Measurements from ENCODE around the gene CTDSP1.

The CTDSP1 gene

GRCh38 chr2:218399391-218400166 is at the start of gene CTDSP1:
Gene CTDSP1 (plus strand): TSS chr2:218399868. CDS start chr2:218400091, 223 bp downstream.
- Mint-ChIP-seq H3K27ac (peak within 1 kb of the TSS; percentile 88), H3K9me3 (no peaks in the 10 kb centered on the region), H3K4me3 (peak within 1 kb of the TSS; percentile 99), H3K27me3 (peaks cover 9% of the 10 kb centered on the region), H3K4me1 (peaks cover 72% of the 10 kb centered on the region), H3K36me3 (peaks cover 31% of the 10 kb centered on the region)
- ATAC-seq = peak; percentile 77

- Mint-ChIP-seq H3K27me3 (no peaks in the 10 kb centered on the region), H3K27ac (no peak overlapping the region), H3K4me1 (peaks cover 7% of the 10 kb centered on the region), H3K9me3 (peaks cover 4% of the 10 kb centered on the region), H3K4me3 (no peak overlapping the region), H3K36me3 (no peaks in the 10 kb centered on the region)
- ATAC-seq = no peak
Observed at GRCh38 chr2:218354045-218354444, 45.6 kb upstream of the CTDSP1 start.

DNA sequence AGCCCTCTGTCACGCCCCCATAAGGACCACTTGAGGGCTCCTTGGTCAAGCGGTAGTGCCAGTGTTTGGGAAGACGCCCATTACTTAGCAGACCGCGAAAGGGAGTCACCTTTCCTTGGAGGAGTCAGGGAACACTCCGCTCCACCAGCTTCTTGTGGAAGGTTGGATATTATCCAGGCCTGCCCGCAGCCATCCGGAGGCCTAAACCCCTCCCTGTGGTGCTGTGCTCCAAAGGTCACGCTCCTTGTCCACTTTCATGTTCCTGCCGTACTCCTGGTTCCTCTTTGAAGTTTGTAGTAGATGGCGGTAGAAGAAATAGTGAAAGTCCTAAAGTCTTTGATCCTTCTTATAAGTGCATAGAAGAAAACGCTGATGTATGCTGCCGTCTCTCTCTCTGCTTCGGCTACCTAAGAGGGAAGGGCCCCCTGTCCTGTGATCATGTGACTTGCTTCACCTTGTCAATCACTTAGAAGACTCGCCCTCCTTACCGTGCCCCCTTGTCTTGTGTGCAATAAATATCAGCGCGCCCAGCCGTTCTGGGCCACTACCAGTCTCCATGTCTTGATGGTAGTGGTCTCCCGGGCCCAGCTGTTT is 44.7 kb upstream of the CTDSP1 start:
- H3K4me1 Mint-ChIP-seq = peaks cover 11% of the 10 kb centered on the region
- no peak overlapping the region for H3K4me3 Mint-ChIP-seq
- ATAC-seq = no peak
- no peaks in the 10 kb centered on the region for H3K36me3 Mint-ChIP-seq
- no peak overlapping the region for H3K27ac Mint-ChIP-seq
- H3K27me3 Mint-ChIP-seq = no peaks in the 10 kb centered on the region
- peaks cover 4% of the 10 kb centered on the region for H3K9me3 Mint-ChIP-seq

DNA sequence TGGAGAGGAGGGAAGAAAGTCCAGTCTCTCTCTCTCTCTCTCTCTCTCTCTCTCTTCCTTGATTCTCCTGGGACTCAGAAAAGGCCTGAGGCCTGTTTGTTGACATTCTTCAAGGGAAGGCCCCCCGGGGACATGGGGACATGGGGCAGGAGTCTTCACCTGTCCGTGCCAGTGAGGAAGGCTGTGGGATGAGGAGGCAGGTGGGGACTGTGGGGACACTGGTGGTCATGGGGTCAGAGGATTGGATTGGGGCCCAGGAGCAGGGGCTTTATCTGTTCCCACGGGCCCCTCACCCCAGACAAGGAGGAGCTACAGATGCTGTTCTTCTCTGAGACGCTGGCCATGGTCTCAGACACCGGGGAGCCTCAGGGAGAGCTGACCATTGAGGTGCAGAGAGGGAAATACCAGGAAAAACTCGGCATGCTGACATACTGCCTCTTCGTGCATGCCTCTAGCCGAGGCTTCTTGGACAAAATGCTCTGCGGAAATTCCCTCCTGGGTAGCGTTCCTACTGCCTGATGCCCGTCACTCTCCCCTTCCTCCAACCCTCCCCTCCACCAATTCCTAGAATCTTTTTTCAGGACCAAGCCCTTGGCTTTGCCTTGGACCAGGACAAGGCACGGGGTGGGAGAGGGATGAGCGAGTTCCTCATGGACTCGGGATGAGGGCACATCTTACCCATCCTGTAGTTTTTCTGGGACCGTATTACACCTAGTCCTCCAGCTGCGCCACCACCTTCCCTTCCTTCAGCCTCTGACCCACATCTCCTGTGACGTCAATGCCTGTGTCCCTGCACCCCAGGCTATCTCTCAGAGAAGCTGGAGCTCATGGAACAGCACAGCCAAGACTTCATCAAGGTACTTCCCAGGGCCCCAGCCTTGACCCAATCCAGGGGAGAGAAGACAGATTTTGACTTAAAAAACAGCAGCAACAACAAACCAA is 42.2 kb upstream of the CTDSP1 start:
- Mint-ChIP-seq H3K9me3 (no peaks in the 10 kb centered on the region), H3K36me3 (no peaks in the 10 kb centered on the region), H3K27ac (no peak overlapping the region), H3K4me3 (no peak overlapping the region), H3K4me1 (peaks cover 17% of the 10 kb centered on the region), H3K27me3 (no peaks in the 10 kb centered on the region)
- ATAC-seq = no peak

- Mint-ChIP-seq H3K9me3 (no peaks in the 10 kb centered on the region), H3K27ac (no peak overlapping the region), H3K4me3 (no peak overlapping the region), H3K27me3 (no peaks in the 10 kb centered on the region), H3K36me3 (no peaks in the 10 kb centered on the region), H3K4me1 (peaks cover 23% of the 10 kb centered on the region)
- ATAC-seq = no peak
Observed at GRCh38 chr2:218360453-218360852, 39.2 kb upstream of the CTDSP1 start.

GRCh38 chr2:218362606-218363005 is 37.1 kb upstream of the CTDSP1 start:
- H3K4me1 Mint-ChIP-seq = peaks cover 17% of the 10 kb centered on the region
- H3K36me3 Mint-ChIP-seq = no peaks in the 10 kb centered on the region
- no peak overlapping the region for H3K27ac Mint-ChIP-seq
- peak; percentile 17 for ATAC-seq
- H3K27me3 Mint-ChIP-seq = no peaks in the 10 kb centered on the region
- H3K9me3 Mint-ChIP-seq = no peaks in the 10 kb centered on the region
- no peak overlapping the region for H3K4me3 Mint-ChIP-seq

DNA sequence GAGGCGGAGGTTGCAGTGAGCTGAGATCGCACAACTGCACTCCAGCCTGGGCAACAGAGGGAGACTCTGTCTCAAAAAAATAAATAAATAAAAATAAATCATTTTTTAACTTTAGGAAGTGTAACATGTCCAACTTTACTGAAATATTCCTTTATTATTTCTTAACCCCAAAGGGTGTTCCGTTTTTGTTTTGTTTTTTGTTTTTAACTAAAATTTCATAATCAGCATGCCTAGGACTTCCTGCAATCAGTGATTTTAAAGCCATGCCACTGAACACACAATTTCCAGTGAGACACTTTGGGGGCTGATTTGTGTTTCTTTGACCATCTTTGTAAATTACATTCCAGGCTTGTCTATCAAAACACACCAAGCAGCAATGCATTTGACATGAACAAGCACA is 35.9 kb upstream of the CTDSP1 start:
- peaks cover 24% of the 10 kb centered on the region for H3K4me1 Mint-ChIP-seq
- H3K9me3 Mint-ChIP-seq = no peaks in the 10 kb centered on the region
- ATAC-seq = no peak
- H3K36me3 Mint-ChIP-seq = no peaks in the 10 kb centered on the region
- no peak overlapping the region for H3K27ac Mint-ChIP-seq
- no peak overlapping the region for H3K4me3 Mint-ChIP-seq
- no peaks in the 10 kb centered on the region for H3K27me3 Mint-ChIP-seq

DNA sequence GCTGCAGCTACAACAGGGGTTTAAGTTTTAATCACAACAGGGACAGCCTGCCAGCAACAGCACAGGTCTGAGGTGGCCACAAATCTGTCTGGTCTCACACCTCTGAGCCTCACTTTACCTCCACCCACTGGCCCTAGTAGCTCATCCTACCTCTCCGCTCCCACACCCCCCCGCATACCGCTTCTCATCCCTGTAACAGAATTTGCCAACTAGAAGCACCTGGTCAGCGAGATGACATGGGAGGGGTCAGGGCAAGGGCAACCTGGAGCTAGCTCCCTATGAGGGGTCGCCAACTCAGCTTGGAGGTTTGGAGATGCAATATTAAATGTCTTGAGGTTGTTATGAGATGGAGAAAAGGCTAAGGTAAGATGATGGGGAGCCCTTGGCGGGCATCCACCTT is 35.5 kb upstream of the CTDSP1 start:
- Mint-ChIP-seq H3K4me1 (peaks cover 26% of the 10 kb centered on the region), H3K36me3 (no peaks in the 10 kb centered on the region), H3K27ac (no peak overlapping the region), H3K4me3 (no peak overlapping the region), H3K27me3 (no peaks in the 10 kb centered on the region), H3K9me3 (no peaks in the 10 kb centered on the region)
- ATAC-seq = no peak

DNA sequence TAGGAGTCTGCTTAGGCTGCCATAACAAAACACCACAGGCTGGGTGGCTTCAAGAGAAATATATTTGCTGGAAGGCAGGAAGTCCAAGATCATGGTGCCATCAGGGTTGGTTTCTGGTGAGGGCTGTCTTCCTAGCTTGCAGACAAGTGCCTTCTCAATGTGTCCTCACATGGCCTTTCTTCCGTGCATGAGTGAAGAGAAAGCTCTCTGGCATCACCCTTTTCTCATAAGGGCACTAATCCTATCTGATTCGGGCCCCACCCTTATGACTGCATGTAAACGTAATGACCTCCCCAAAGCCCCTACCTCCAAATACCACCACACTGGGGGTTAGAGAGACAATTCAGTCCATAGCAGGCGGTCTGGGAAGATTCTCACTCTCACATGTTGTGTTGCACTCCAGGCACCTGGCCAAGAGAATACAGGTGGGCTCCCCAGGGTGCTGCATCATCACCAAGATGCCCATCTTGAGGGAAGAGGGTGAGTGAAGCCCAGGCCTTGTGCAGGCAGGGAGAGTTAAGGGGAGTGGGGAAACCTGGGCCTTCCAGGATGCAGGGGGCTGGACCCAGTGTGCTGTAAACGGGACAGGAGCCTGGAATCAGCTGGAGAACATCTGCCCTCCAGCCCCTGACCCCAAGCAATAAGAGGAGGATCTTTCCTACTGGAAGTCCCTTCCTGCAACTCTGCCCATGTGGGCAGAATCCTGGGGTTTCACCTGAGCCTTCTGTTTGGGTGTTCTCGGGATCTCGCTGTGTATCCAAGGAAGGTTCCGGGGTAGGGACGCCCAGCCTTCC is 32.9 kb upstream of the CTDSP1 start:
- no peaks in the 10 kb centered on the region for H3K36me3 Mint-ChIP-seq
- no peak for ATAC-seq
- H3K4me1 Mint-ChIP-seq = peaks cover 40% of the 10 kb centered on the region
- H3K27me3 Mint-ChIP-seq = no peaks in the 10 kb centered on the region
- peak overlapping the region; percentile 81 for H3K27ac Mint-ChIP-seq
- no peaks in the 10 kb centered on the region for H3K9me3 Mint-ChIP-seq
- peak overlapping the region; percentile 81 for H3K4me3 Mint-ChIP-seq

DNA sequence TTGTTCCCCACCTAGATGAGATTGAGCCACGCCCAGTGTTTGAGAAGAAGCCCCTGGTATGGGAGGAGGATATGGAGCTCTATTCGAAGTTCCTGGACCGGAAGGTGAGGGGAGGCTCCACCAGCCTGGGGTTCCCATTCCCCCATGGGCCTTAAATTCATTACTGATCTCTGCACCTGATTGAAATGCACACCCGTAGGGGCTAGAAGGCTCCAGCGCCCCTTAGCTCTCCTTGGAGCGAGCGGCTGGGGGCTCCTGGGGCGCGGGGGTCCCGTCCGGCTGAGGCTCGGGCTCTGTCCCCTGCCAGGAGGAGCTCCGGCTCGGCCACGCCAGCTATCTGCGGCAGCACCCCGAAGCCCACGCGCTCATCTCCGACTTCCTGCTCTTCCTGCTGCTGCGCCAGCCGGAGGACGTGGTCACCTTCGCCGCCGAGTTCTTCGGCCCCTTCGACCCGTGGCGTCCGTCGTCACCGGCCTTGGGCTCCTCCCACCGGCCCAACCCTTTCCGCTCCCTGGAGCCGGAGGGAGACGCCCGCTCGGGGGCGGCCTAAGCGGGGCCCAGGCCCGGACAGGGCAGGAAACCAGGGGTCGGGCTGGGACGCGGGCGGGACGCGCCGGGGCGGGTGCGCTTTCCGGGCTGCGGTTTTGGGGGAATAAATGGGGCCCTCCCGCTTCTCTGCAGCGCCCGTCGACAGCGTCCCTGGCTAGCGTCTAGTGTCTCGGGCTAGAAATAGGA is 32.1 kb upstream of the CTDSP1 start:
- Mint-ChIP-seq H3K27me3 (no peaks in the 10 kb centered on the region), H3K27ac (peak overlapping the region; percentile 81), H3K9me3 (no peaks in the 10 kb centered on the region), H3K4me3 (peak overlapping the region; percentile 81), H3K4me1 (peaks cover 38% of the 10 kb centered on the region), H3K36me3 (no peaks in the 10 kb centered on the region)
- peak; percentile 94 for ATAC-seq

- no peaks in the 10 kb centered on the region for H3K36me3 Mint-ChIP-seq
- H3K27me3 Mint-ChIP-seq = no peaks in the 10 kb centered on the region
Observed at GRCh38 chr2:218368150-218368528, 31.5 kb upstream of the CTDSP1 start.

GRCh38 chr2:218368621-218369153 is 31.0 kb upstream of the CTDSP1 start:
- H3K4me1 Mint-ChIP-seq = peaks cover 33% of the 10 kb centered on the region
- no peak for ATAC-seq
- no peaks in the 10 kb centered on the region for H3K27me3 Mint-ChIP-seq
- no peaks in the 10 kb centered on the region for H3K36me3 Mint-ChIP-seq
- peak overlapping the region; percentile 81 for H3K4me3 Mint-ChIP-seq
- H3K27ac Mint-ChIP-seq = peak overlapping the region; percentile 81
- no peaks in the 10 kb centered on the region for H3K9me3 Mint-ChIP-seq

More at GRCh38 chr2:218368150-218368528, 31.5 kb upstream of the CTDSP1 start:
- Mint-ChIP-seq H3K4me3 (peak overlapping the region; percentile 81), H3K4me1 (peaks cover 33% of the 10 kb centered on the region), H3K27ac (peak overlapping the region; percentile 81), H3K9me3 (no peaks in the 10 kb centered on the region)
- no peak for ATAC-seq

DNA sequence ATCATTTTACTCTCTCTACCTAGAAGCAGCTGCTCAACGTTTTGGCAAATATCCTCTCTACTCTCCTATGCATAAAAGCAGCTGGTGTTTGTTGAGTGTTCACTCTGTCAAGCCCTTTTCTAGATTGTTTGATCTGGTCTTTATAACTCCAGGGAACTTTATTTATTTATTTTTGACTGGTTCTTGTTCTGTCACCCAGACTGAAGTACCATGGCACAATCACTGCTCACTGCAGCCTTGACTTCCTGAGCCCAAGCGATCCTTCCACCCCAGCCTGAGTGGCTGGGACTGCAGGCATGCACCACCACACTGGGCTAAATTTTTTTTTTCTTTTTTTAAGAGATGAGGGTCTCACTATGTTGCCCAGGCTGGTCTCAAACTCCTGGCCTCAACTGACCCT is 30.3 kb upstream of the CTDSP1 start:
- no peaks in the 10 kb centered on the region for H3K9me3 Mint-ChIP-seq
- no peaks in the 10 kb centered on the region for H3K27me3 Mint-ChIP-seq
- no peaks in the 10 kb centered on the region for H3K36me3 Mint-ChIP-seq
- no peak for ATAC-seq
- peak overlapping the region; percentile 20 for H3K27ac Mint-ChIP-seq
- peaks cover 33% of the 10 kb centered on the region for H3K4me1 Mint-ChIP-seq
- no peak overlapping the region for H3K4me3 Mint-ChIP-seq

All from stimulated activated memory B cell treated with anti-CD40 and anti-IgM and Interleukin-4, amounts not matched to agents 10 μg/mL and 1 μg/mL and 100 μg/mL, for 72 hours (primary cell).